HG02885 (cell line): ENCODE data around the gene ANKRD13B.
"Not testable (repeated sequence)": the region's sequence is repeated elsewhere in the genome, so short reads cannot be mapped to it uniquely, and the experiment has no call there.

ENCODE experiments used
- ATAC-seq: cut with Tn5 transposase; IDR thresholded peaks from one replicate; pipeline ENCODE4 v1.9.1; 2021; ENCODE audit warnings: mild to moderate bottlenecking; ENCODE audit not compliant: unreplicated experiment, poor library complexity

ANKRD13B gene

GRCh38 chr17:29592850-29593551 lies at the start of gene ANKRD13B:
ANKRD13B (plus strand) TSS chr17:29593132; CDS start chr17:29593622, 490 bp downstream.
- no peak for ATAC-seq

GRCh38 chr17:29544066-29544465 lies 48.9 kb upstream of the ANKRD13B start:
- ATAC-seq, result no peak

- no peak for ATAC-seq
These were observed 46.8 kb upstream of the ANKRD13B start for GRCh38 chr17:29546085-29546484.

GRCh38 chr17:29546830-29547229 lies 46.1 kb upstream of the ANKRD13B start:
- no peak for ATAC-seq

GRCh38 chr17:29549177-29549923 lies 43.6 kb upstream of the ANKRD13B start:
- no peak for ATAC-seq

GRCh38 chr17:29555840-29556239 lies 37.1 kb upstream of the ANKRD13B start:
- no peak for ATAC-seq

- ATAC-seq, result no peak
These were observed 35.7 kb upstream of the ANKRD13B start for GRCh38 chr17:29557085-29557738.

- no peak for ATAC-seq
These were observed 35.2 kb upstream of the ANKRD13B start for GRCh38 chr17:29557739-29558116.

GRCh38 chr17:29558139-29558538 lies 34.8 kb upstream of the ANKRD13B start:
- not testable (repeated sequence) for ATAC-seq

- no peak for ATAC-seq
These were observed 33.3 kb upstream of the ANKRD13B start for GRCh38 chr17:29559640-29560039.

- ATAC-seq, result no peak
These were observed 32.6 kb upstream of the ANKRD13B start for GRCh38 chr17:29560316-29560715.

GRCh38 chr17:29561554-29562517 lies 31.1 kb upstream of the ANKRD13B start:
- no peak for ATAC-seq

GRCh38 chr17:29562615-29563014 lies 30.3 kb upstream of the ANKRD13B start:
- ATAC-seq, result no peak

- no peak for ATAC-seq
These were observed 29.1 kb upstream of the ANKRD13B start for GRCh38 chr17:29563816-29564215.

GRCh38 chr17:29565643-29566472 lies 27.1 kb upstream of the ANKRD13B start:
- peak; percentile 21 for ATAC-seq

GRCh38 chr17:29566473-29567303 lies 26.2 kb upstream of the ANKRD13B start, which contains the start of gene ABHD15:
ABHD15 (minus strand) TSS chr17:29567037; CDS start chr17:29566966, 71 bp downstream.
- ATAC-seq, result peak; percentile 25

- ATAC-seq, result peak; percentile 10
These were observed 25.7 kb upstream of the ANKRD13B start for GRCh38 chr17:29567304-29567553.

GRCh38 chr17:29567554-29568330 lies 25.2 kb upstream of the ANKRD13B start:
- peak; percentile 42 for ATAC-seq
